ENCODE results near the gene DGKB.
"Not testable (repeated sequence)": the region's sequence is repeated elsewhere in the genome, so short reads cannot be mapped to it uniquely, and the experiment has no call there.

The DGKB gene

GRCh38 chr7:14368285-14368684 is 534.3 kb downstream of the DGKB start:
- no peak for DNase-seq

DNA sequence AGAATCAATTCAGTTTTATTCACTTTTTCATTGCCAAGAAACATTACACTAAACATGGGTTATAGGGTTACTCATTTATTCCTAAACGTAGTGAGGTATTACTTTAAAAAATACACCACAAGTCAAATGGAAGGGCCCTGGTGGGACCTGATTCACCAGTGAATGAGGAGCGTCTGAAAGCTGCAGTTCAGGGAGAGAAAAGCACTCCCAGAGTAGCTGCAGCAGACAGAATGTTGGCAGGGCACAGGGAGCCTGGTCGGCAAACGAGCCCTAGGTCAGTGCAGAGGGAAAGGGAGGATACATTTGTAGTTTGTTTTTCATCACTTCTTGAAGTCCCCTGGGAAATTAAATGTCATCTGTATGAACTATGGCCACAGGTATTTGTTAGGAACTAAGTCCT is 551.4 kb downstream of the DGKB start:
- no peak for DNase-seq

DNA sequence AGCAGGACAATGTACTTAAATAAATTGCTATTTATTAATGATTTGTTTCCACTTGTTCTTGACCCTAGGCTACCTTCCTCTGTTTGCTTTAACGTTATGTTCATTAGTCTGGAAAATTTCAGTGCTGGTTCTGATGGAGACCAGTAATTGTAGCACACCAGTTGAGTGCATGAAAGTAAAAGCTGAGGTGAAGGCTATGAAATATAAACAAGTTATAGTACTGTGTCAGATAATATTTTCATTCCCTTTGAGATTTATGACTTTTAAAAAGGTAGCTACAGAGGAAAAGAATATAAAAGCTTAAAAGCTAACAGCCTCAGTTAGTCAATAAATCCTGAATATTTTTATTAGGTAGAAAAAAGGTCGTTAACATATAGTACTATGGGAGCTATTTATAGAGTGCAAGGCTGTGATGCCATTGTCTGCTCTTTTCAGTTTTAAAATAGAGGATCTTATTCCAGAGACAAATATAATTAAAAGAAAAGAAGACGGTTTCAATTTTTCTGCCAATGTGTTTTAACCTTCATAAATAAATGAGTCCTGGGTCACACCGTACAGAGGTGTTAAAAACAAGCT is 561.3 kb downstream of the DGKB start:
- DNase-seq = no peak

DNA sequence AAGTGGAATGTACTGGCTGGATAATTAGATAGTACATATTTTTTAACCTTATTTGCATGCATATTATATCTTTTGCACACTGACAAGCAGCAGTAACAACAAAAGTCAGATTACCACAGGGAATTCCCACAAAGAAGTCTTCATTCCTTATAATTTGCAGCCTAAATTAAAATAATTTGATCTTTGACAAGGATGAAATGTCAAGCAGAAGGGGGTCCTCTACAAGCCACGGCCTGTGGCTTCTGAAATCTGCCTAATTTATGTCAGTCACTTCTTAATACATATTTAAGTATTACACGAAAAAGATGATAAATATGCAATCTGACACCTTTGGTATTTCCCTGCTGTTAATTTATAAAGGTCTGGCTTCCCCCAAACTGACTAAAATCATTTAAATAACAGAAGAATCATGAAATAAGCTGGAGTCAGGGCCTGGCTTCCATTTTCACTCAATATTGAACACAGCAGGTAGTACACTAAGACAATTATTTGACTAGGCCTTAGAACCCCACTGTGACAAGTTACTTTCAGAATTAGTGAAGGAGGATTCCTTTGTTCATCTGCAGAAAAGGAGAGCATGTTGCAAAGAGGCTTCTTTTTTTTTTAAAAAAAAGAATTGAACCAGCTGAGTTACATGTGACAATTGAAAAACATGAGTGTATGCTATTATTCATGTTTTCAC is 562.0 kb downstream of the DGKB start:
- DNase-seq = no peak

DNA sequence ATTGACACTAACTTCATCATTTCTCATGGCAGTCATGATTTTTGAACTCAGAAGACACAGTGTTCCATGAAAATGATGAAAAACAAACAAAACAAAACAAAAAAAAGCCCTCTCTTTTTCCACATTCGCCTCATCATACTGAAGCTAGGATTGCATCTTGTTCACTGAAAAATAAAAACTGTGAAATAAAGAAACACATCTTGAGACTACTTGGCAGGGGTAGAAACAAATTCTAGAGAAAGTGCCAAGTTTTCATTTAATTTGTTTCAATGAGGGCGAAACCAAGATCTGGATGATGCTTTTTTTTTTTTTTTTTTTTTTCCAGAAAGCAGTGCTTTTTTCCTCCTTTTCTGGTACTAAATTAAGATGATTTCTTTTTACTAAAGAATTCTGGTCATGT is 562.7 kb downstream of the DGKB start:
- DNase-seq = no peak

DNA sequence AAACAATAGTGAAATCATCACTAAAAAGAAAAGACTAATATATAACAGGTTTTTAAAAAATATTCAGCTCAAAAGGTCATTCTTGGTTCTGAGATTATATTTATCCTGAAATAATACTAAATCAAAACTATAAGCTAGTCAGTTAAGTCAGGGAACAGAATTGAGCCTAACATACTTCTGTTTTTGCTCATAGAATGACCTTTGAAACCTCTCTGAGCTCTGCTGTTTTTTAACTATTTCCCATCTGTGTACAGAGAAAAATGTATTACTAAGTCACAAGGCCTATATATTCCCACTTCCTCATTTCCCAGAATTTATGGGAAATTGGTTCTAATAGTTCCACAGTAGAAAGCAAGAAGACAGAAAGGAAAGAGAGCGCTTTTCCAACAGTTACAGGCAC is 566.3 kb downstream of the DGKB start:
- no peak for DNase-seq

GRCh38 chr7:14332155-14332554 is 570.4 kb downstream of the DGKB start:
- no peak for DNase-seq

GRCh38 chr7:14324767-14325166 is 577.8 kb downstream of the DGKB start:
- DNase-seq = no peak

DNA sequence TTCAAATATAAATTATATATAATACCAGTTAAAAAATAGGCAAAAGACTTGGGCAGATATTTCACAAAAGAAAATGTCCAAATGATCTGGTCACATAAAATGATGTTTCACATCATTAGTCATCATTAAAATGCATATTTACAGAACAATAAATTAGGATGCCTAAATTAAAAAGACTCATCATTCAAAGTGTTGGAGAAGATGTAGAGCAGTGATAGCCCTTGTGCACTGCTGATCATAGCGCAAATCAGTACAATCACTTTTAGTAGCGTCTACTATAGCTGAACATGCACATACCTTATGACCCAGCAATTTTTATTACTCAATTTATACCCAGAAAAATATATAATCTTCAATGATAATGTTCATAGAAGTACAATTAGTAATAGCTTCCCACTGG is 579.8 kb downstream of the DGKB start:
- no peak for DNase-seq

DNA sequence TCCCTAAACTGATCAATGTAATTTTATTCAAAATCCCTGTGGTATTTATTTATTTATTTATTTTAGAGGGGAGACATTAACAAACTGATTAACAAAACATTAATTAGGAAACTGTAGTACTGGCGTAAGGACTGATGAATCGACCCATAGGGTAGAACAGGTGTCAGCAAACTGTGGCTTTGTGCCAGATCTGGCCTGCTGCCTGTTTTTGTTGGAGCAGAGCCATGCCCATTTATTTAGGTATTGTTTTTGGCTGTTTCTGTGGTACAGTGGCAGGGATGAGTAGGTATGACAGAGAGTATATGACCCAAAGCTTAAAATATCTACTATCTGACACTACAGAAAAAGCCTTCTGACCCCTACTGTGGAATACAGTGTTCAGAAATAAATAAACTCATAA is 580.6 kb downstream of the DGKB start:
- no peak for DNase-seq

DNA sequence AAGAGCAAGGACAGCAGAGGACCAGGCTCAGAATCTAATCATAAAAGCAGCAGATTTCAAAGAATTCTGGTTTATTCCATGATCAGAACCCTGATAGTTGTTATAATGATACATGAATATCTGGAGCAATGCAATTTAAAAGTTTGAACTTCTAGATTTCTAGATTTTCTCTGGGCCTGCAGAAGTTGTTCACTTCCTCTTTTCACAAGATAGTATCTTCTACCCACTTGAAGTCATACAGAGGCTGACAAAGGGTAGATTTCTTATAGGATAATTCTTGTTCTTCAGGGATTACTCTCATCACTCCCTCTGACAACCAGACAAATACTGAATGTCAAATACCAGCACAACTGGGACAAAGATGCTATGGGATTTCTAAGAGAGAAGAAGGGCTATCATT is 593.1 kb downstream of the DGKB start:
- peak; percentile 2 for DNase-seq

DNA sequence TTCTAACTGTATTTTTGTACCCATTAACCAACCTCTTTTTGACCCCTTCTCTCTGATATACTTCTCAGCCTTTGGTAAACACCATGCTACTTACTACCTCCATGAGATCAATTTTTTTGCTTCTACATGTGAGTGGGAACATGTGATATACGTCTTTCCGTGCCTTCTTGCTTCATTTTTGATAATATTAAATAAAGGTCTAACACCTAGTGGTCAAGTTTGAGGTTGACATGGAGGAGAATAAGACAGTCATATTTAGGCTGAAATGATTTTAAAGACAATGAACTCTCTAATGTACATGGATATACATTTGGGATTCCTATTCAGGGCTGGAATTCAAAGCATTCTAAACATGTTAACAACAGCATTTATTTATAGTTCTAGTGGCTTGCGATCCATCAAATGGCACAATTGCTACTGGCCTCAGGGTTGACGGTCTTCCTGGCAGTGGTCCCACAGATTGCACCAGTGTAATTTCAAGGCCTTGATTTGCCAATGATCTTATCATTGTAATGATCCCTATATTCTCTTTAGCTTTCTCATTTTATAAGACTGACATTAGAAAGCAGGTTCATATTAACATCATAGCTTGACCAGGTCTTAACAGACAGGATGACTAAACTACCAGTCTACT is 597.2 kb downstream of the DGKB start:
- DNase-seq = no peak

GRCh38 chr7:14303536-14303935 is 599.0 kb downstream of the DGKB start:
- no peak for DNase-seq

DNA sequence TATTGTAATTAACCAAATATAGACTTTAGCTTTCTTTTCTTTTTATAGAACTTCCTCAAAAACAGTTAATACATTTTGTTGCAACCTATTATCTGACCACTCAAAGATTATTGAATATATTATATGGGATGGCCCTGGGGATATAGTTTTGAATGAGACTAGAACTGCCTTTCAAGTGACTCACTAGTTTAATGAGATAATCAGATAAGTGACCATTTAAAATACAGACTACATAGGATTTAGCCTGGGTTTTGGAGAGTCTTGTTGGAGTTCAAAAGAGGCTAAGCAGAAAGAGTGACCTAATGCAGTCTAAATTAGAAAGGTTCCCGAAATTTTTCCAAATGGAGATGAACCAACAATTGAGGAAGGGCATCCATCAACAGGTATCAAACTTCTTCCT is 607.9 kb downstream of the DGKB start:
- DNase-seq = no peak

- DNase-seq = no peak
These were observed 609.1 kb downstream of the DGKB start for GRCh38 chr7:14293434-14293833.

GRCh38 chr7:14292737-14293136 is 609.8 kb downstream of the DGKB start:
- DNase-seq = no peak

- no peak for DNase-seq
These were observed 612.6 kb downstream of the DGKB start for GRCh38 chr7:14289957-14290356.

DNA sequence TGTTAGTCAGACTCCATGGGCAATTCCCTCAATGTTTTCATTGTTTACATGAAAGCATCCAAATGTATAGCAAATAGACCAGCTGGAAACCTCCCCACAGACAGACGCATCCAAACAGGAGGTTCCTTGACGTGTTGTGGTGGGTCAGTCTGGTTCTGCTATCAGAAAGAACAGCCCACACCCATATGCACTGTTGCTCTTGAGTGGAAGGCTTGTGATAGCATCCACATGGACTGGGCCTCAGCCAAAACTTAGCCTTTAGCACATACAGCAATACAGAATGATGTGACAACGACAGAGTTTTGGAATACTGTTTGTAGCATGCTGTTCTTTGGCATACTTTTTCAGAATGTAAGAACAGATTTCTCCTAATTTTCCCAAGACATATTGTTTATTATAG is 613.9 kb downstream of the DGKB start:
- DNase-seq = no peak

DNA sequence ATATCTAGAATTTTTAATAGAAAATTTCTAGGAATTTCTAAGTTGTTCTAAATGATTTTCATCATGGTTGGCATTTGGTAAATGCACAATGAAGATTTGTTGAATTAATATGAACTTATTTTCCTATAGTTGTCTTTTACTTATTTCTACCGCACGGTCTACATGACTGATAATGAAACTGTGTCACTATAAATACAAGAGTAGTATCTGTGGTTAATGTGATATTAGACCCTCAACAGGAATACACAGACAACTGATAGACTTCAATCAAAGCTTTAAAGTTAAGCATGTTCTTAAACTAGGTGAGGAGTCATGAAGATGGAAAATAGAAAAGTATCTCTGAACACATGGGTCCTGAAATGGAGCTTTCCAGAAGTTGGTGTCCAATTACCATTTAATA is 615.2 kb downstream of the DGKB start:
- no peak for DNase-seq

DNA sequence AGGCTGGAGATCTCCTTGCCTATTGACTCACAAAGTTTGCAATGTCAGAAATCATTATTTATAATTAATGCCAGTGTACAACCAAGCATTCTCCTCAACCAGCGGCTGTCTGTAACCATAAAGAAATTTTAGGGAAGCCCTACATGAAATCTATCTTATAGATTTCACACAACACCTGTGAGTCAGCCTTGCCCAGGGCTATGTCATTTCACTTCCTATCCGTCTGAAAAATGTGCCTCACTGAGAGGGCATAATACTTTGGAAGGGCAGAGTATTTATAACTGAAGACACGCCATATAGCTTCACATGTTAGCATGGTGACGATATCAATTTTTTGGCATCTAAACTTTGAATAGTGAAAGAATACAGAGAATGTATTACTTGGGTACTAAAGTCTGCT is 616.5 kb downstream of the DGKB start:
- DNase-seq = no peak

- DNase-seq = not testable (repeated sequence)
These were observed 623.3 kb downstream of the DGKB start for GRCh38 chr7:14279065-14279871.

DNA sequence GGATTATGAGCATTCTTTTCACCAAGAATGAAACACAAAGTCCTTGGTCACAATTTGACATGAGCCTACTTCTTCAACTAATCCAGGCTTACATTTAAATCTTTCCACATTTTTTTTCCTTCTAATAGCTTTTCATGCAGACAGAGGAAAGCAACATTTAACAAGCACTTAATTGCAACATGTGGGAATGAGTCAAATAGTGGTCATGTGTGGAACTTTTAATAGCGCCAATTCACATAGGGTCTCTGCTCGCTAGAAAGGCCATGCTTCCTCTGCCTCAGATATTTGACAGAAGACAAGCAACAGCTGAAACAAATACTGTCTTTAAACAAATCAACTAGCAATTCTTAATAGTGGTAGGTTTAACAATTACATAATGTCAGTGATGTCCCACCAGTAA is 627.2 kb downstream of the DGKB start:
- no peak for DNase-seq

GRCh38 chr7:14271441-14271840 is 631.1 kb downstream of the DGKB start:
- DNase-seq = no peak

- no peak for DNase-seq
These were observed 632.5 kb downstream of the DGKB start for GRCh38 chr7:14270099-14270498.

All from hematopoietic multipotent progenitor cell treated with erythropoietin and hydrocortisone succinate and interleukin-3 and kit ligand, for 6 days (in vitro differentiated cells).